Esophagus squamous epithelium (tissue), 4 donors: ENCODE measurements around the gene CDH8.

Experiments used
- CTCF ChIP-seq, 6 experiments: fragments of 450-650 bp in 4 of 6; fragments of 200-600 bp in 2 of 6; sonication (generic) in 2 of 6; IDR thresholded peaks; one replicate each; pipeline ENCODE4 v1.5.1; 2016 to 2019; ENCODE audit warnings: antibody characterized with exemption in 6 of 6, mild to moderate bottlenecking in 4 of 6, moderate library complexity in 4 of 6
- POLR2A ChIP-seq, 4 donors: fragments of 450-650 bp; IDR thresholded peaks; one replicate each; pipeline ENCODE4 v1.6.1; 2017; ENCODE audit warnings: antibody characterized with exemption in 4 of 4, mild to moderate bottlenecking in 4 of 4, moderate library complexity in 3 of 4

- no peak for TF ChIP-seq CTCF (IDR thresholded peaks at IDR 0.05)
- no peak for TF ChIP-seq POLR2A (IDR thresholded peaks at IDR 0.05)
Measured at GRCh38 chr16:61915569-61915968, 120.7 kb downstream of the CDH8 start.
